HG03159 (cell line): ENCODE measurements around the gene MELTF.

Experiments
- ATAC-seq: cut with Tn5 transposase; IDR thresholded peaks from one replicate; pipeline ENCODE4 v1.9.1; 2021; ENCODE audit warnings: mild to moderate bottlenecking, moderate library complexity; ENCODE audit not compliant: unreplicated experiment

The MELTF gene

DNA sequence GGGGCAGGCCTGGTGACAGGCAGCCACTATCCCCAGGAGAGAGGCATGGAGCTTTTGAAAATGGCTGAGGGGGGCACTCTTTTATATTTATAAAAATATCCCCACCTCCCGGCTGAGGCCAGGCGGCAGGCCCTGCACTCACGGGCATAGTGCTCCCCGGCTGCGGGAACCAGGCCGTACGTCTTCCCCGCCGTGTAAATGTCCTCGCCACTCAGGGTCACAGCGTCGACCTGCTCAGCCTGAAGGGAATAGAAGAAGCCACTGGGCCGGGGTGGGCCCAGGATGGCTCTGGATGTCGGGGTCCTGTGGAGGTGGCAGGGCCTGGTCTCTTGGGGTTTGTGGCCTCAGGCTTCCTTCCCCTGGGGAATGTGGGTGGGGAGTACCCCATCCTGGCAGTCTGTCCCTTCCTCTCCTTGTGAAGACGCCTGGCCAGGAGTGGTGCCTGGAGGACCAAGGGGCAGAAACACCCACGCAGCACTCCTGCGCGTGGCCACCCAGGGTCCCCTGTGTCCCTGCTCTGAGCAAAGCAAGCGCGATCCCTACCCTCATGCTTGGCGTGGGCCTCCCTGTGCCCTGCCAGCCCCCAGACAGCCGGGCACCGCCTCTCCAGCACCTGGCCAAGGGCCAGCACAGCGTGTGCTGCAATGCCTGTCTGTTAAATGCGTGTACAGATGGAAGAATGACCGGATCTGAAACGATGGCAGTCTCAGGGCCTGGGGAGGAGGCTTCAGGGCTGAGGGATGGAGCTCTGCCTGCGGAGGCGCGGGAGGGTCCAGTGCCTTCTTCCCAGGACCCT is 18.9 kb downstream of the MELTF start:
- no peak for ATAC-seq

DNA sequence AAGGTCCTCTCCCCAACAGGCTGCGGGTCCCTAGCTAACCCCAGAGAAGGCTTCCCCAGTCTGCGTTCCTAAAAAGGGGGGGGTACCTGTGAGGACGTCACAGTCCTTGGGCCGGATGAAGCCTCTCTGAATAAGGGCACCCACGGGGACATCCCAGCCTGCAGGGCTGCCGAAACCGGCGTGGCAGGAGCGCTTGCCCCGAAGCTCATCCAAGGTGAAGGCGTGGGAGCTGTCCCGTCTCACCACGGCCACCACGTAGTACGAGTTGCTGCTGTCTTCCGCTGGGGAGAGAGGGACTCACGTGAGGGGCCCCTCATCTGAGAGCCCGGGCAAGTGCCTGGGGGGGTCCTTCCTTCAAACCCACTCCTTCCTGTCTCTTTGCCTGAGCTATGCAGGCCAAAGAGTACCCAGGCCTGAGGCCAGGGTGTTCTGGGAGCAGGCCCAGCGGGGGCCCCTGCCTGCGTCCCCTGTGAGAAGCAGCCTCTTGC is 20.0 kb downstream of the MELTF start:
- ATAC-seq, result no peak

DNA sequence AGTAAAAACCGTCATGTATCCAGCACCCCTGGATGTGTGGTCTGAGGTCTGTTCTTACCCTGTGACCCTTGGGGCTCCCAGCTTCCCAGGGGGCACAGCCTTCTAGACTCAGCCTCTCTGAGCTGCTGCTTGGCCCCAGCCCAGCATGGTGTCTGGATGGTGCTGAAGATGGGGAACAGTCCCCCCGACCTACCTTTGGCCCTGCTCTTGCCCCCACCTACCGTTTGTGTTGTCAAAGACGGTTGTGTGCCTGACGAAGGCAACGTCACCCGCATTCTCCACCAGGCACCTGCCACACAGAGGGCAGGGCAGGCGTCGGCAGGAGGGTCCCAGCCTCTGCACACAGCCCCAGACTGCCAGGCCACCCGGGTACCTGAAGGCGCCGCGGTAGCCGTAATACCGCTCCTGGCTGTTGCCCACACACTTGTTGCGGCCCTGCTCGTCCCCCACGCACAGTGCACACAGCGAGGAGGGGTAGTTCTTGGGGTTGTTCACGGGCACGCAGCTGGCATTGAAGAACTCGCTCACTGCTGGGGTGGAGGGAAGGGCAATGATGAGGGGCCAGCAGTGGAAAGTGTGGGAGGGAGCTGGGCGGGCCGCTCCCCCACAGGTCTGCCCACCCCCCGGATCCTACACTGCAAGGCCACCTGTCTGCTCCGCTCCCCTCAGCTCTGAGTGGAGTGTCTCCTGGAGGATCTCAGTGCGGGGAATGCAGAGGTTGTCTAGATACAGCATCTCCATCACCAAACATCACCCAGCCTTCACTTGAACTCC is 21.0 kb downstream of the MELTF start:
- ATAC-seq, result no peak

DNA sequence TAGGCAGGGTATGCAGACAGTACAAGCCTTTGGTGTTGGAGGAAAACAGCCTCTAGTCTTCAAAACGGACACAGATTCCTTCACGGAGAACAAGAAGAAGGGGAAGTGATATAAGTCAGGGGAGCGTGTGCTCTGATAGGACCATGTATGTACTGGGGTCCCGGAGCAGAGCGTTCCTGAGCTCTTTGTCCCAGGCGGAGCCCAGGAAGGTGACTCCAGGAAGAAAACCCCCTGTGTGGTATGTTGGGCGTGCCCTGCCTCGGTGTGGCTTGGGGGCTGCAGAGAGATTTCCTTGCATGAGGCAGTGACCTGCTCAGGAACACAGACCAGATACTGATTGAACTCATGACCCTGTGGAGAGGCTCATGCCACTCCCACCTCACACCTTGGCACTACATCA is 21.7 kb downstream of the MELTF start:
- ATAC-seq, result no peak

DNA sequence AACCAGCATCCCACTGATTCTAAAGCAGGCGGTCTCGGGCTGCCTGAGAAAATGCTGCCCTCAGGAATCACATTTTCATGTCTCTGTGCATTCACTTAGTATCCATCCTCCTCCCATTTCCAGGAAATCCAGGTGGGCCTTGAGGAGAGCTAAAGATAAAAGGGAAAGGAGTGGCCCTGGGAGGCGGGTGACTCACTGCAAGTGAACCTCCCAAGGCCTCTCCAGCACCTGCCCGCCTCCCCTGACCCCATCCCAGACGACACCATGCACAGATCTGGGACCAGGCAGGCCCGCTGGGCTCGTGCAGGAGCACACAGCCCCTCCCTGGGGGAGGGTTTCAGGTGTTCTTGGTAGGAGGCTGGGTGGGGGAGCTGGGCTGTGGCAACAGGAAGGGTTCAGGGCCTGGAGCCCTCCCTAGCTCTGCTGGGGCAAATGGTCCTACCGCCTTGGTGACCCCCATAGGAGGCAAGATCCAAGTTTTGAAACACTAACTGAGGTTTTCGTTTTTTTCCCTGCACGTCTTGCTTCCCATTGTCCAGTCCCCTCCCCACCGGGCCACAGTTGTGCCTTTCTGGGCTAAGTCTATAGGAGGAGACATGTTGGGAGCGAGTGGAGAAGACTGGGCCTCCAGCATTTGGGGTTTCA is 22.2 kb downstream of the MELTF start:
- no peak for ATAC-seq

DNA sequence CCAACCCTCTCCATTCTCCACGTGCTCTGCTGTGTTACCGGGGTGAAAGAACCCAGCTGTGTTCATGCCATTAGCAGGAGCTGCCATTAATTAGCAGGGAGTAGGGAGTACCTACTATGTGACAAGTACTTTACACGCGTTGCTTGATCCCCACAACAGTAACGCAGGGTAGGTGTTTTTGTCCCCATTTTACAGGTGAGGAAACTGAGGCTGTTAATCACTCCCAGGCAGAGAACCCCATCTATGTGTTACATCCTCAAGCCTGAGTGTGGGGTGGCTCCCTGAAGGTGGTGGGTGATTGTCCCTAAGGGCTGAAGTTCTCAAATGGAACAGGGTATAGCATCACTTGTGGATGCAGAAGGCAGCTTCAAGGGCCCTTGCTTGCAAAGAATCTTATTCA is 22.8 kb downstream of the MELTF start:
- no peak for ATAC-seq

DNA sequence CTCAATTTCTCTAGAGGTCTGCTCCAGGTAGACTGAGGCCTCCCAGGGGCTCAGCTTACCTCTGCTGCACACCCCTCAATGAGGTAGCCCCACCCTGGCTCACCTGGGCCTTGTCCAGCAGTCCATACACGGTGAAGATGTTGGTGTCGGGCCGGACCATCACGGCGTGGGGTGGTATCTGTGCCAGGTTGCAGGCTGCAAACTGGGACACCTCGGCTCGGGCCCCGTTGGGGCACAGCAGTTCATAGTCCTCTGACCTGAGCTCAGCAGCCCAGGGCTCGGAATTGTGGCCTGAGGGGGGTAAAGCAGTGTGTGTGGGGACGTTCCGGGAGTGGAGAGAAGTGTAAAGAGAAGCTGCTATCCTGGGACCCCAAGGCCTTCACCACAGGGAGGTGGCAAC is 23.2 kb downstream of the MELTF start:
- no peak for ATAC-seq

DNA sequence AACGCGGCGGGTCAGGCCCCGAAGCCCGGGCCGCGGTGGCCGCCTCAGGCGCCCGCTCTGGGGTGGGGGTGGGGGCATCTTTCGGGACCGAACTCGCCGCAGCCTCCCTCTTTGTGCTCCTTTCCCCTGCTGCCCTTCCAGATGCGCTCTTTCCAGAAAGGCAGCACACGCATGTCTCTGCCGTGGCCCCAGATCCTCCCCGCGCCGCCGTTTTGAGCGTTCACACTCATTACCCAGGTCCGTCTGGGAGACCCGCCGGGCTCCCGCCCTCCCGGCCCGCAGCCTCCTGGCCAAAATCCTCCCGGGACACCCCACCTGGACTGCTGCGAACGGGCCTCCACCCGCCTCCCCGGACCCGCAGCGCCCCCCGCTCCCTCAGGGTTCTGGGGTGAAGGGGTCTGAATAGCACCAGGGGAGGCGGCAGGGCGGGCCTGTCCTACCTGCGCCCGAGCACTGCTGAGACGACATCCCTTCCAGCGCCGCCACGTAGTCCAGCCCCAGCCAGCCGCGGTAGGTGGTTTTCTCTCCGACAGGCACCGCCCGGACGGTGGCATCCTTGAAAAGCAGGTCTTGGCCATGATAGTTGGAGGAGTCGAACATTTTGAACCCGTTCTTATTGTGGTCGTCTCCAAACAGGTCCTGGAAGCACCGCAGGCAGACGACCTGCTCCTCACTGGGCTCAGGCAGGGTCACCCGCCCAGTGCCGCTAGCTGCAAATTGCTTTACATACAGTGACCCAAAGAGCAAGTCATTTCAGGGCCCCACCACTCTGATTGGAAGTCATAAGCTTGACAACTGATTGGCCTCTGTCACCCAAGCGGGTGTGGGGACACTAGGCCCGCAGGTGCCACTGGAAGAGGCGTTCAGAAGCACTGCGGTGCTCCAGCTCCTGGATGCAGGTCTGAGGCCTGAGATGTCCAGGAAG is 25.9 kb downstream of the MELTF start:
- ATAC-seq, result peak; percentile 9

DNA sequence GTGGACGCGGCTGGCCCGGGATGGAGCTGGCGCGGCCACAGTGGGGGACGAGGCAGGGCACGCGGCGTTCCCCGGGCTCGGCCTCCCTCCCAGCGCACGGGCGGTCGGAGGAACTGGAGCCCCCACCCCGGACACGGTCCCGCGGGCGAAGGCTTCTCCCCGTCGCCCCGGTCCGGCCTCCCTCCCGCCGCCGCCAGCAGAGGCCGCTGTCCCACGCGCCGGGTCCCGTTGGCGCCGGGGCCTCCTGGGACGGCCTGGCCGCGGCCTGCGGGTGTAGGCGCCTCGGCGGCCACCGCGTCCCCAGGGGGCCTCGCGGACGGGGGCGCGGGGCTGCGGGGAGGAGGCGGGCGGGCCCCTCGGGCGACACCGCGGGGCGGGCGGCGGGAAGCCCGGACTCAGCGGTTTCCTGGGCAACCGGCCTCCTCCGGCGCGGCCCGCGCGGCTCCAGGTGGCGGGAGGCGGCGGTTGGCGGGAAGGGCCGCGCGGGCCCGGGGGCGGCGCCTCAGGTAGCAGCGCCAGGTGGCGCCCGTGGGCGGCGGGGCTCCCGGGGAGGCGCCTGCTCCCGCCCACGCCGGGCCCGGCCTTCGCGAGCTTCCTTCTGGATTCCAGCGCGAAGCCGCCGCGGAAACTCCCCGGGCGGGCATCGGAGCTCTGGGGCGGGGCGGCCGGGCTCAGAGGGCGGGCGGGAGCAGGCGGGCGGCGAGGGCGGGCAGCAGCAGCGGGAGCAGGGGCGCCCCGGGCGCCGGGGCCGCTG is 26.7 kb downstream of the MELTF start:
- ATAC-seq, result peak; percentile 61

DNA sequence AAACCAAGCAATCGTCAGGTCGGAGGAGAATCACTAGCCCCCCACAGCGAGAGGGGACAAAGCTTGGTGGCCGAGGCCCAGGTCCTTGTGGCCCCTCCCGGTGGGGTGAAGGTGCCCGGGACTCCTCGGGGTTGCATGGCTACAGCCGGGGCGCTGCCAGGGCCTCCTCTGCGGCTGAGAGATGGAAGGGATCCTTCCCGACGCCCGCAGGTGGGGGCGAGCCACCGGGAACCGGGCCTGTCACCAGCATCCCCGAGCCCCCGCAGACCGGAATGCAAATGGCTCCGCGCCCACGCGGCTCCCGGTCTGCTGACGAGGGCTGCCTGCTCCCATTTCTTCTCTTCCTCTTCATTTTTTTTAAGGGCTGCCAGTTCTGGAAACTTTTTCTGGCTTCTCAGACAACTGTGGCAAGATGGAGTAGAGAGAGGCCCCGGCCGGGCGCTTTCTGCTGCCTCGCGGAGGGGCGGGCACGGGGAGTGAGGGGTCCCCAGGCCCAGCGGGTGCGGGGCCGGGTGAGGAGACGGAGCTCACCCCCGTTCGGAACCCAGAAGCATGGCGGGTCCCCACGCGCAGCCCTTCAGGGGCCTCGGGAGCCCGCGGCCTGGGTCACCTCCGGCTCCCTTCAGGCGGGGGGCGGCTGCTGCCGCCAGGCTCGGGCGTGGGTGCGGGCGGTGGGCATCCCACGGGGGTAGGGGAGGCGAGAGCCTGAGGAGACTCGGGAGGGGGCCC is 27.5 kb downstream of the MELTF start:
- no peak for ATAC-seq

DNA sequence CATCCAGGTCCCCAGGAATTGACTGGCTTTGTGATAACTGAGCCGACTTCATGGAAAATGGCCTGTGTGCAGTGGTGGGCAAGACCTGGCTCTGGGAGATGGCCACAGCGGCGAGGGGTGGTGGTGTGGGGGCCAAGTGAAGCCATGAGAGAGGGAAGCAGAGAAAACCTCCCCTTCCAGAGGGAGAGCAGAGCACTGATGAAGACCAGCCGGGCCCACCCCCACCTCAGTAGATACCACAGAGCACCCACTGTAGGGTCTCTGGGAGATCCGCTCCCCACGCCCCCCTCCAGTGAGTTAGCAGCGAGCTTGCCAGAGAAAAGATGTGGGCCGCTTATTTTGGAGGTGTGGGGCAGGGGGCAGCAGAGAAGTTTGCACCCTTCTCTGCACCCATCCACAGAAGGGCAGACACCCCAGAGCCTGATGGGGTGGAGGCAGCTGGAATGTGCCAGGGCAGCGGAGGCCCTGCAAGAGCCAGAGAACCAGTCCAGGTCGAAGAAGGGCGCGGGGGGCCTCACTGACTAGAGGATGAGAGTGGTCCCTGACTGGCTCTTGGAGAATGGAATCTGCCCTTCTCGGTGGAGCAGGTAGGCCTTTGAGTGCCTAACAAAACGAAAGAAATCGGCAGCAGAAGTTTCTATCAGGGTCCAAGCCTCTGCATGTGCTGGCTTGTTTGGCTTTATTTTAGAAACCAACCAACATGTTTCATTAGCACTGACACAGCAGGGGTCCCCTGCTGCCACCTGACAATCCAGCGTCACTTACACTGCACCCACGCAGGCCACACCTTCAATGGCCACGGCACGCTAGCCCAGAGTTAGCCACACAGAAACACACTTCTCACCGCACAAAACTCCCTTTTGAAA is 28.3 kb downstream of the MELTF start:
- no peak for ATAC-seq

DNA sequence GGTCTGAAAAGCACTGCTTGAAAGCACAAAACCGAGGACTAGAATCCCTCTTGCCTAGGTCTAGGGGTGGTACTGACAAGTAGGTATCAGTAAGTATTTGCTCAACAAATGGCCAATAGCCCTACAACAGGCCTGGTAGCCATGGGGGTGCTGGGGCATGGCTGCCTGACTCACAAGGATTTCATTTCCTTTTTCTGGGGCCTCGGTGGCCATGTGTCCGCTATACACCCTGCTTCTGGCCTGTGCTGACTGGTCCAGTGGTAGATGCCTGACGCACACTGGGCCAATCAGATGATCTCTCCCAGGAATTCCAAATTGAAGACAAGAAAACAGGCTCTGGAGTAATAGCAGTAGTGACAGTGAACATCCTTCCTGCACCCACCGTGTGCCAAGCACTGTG is 29.4 kb downstream of the MELTF start:
- no peak for ATAC-seq

DNA sequence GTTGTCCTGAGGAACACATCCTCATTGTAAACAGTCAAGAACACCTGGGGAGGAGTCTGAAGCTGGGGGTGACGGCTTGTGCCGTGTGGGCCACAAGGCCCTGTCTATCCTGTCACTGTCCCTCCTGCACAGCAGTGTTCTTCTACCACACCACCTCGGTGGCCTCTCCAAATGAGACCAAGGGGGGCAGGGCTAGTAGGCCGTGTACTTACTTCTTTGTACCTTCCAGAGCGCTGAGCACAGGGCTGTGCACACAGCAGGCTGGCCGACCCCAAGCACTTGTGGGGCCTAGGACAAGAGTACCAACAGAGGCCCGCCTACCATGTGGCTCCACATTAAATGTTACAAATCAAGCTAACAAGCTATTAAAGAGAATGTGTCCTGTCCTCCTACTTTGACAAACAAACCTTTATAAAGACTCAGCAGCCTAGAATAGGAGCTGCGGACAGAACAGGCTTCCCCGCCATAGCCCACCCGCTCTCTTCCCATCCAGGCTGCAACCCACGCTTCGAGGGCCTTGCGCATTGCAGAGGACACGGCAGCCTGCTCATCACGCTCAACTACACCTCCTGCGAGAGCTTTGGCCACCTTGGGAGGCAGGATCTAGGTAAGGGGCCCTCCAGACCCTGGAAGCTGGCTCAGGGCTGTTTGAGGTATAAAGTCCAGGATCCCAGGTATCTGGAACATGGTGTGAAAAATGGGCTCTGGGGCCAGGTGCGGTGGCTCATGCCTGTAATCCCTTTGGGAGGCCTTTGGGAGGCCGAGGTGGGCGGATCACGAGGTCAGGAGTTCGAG is 30.5 kb downstream of the MELTF start:
- ATAC-seq, result no peak

DNA sequence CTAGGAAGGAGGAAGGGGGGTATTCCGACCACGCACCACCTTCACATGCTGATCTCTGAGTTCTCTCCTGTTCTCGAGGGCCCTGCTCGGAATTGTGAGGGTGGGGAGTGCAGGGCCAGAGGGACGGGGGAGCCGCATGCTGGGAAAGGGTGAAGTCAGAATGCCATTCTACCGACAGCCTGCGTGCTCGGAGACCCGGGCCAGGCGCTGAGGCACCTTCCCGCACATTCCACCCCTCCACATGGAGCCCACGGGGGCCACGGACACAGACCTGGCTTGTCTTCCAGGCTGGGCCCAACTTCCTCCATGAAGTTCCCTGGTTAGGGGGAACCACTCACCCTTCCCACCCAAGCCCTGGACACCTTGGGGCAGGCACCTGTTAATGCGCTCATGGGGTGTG is 32.3 kb downstream of the MELTF start:
- ATAC-seq, result no peak

DNA sequence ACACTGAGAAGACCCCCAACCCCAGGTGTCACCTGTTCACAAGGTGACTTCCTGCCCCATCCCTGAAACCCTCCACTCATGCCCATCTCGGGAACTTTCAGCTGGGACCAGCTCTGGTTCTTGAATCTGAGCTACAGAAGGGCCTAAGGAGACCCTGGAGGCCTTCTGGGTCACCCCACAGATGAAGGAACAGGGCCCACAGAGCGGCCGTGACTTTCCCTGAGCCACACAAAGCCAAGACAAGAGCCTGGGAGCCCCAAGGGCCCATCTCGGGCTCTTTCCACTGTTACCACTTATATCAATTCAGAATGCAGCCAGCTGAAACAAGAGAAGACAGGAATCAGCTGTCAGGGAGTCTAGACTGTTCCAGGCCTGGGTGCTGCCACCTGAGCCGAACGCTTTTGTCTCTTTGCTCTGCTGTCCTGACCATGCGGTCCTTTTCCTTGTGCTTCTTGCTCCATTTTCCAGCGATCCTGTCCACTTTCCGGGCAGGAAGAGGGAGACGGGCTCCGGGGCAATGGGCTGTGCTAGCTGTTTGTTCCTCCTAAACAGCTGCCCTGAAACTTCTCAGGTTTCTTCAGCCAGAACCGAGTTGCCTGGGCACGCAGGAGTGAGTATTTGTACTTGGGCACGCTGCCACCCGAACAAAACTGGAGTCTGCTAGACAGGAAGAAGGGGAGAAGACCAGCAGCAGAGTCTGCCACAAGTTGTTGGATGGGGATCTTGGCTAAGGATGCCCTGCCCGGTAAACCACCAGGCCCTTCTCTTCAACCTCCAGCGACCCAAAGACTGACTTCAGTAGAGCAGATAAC is 33.0 kb downstream of the MELTF start:
- ATAC-seq, result no peak

DNA sequence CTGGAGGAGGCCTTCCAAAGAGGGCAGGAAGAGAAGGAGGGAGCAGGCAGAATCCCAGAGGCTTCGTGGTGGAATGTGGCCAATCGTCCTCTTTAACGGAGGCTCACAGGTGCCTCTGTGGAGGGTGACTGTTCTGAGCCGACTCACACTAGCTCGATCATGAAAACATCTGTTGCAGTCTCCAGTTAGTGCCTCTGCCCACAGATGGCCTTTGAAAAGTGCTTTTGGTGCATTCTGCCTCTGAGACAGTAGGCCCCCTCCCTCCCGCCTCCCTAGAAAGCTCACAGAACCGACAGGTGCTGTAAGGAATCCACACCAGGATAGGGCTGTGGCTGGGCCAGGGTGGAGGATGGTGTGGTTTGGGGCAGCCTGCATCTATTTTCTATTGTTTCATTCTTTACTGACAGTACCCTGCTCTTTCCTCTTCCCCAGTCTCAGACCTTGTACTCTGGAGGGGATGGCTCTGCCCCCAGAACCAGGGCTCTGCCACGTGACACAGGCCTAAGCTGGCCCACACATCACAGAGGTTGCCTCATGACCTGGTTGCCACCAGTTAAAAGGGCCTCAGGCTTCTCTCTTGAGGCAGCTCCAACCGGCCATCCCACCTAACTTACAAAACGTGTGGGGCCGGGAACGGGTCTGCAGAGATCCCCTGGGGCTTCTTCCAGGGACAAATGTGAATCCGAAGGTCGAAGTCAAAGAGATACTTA is 33.8 kb downstream of the MELTF start:
- no peak for ATAC-seq
